K562 (cell line): ENCODE measurements around the gene CEP131. TPM values are rescaled to one million over a fixed set of nuclear protein-coding genes. Genes with fewer than 3 reads are reported as not detected.
A peak's percentile ranks its signal among the peaks of the same experiment; 100 is the strongest.

Source experiments
- BRD4 ChIP-seq: fragments of 200-600 bp; sonication (generic); IDR thresholded peaks from 2 replicates; pipeline ENCODE4 v1.6.1; 2017; ENCODE audit warnings: inconsistent platforms
- CC2D1A ChIP-seq: fragments of 450-650 bp; IDR thresholded peaks from 2 replicates; pipeline ENCODE4 v1.6.1; 2017; ENCODE audit warnings: mild to moderate bottlenecking
- CREM ChIP-seq: IDR thresholded peaks from 2 replicates; pipeline ENCODE4 v1.6.1; 2014; ENCODE audit warnings: antibody characterized with exemption, low read depth
- ETV1 ChIP-seq: fragments of 450-650 bp; conservative IDR thresholded peaks from 2 replicates; pipeline ENCODE4 v1.6.1; 2016; ENCODE audit warnings: missing genetic modification characterization, control low read depth, low read depth, missing compliant biosample characterization
- KDM1A ChIP-seq, 2 experiments: fragments of 450-650 bp; IDR thresholded peaks; 2 replicates each; pipeline ENCODE4 v1.6.1; 2016; ENCODE audit warnings: mild to moderate bottlenecking in 2 of 2
- KLF16 ChIP-seq: IDR thresholded peaks from 2 replicates; pipeline ENCODE4 v1.6.1; 2016; ENCODE audit warnings: antibody characterized with exemption
- MTA3 ChIP-seq: fragments of 450-650 bp; formaldehyde crosslinking; IDR thresholded peaks from 2 replicates; pipeline ENCODE4 v1.6.1; 2017; ENCODE audit warnings: mild to moderate bottlenecking, borderline replicate concordance
- NR1H2 ChIP-seq: sonication (generic); formaldehyde crosslinking; IDR thresholded peaks from 2 replicates; pipeline ENCODE4 v1.4.0; 2020; ENCODE audit warnings: mild to moderate bottlenecking, missing genetic modification reagents
- RB1 ChIP-seq: fragments of 450-650 bp; IDR thresholded peaks from 2 replicates; pipeline ENCODE4 v1.6.1; 2017; ENCODE audit warnings: low read depth, mild to moderate bottlenecking
- RCOR1 ChIP-seq, 2 experiments: IDR thresholded peaks; 2 replicates each; pipeline ENCODE4 v1.6.1; 2012; ENCODE audit warnings: low read depth in 2 of 2, low read length in 2 of 2, borderline replicate concordance in 1 of 2, improper control_type of control experiment in 1 of 2
- REST ChIP-seq, 2 experiments: fragments of 450-650 bp; formaldehyde crosslinking in 1 of 2; IDR thresholded peaks; 2 replicates each; pipeline versions ENCODE4 v1.4.0 to v1.6.1; 2014 to 2020; ENCODE audit warnings: mild to moderate bottlenecking in 2 of 2, borderline replicate concordance in 1 of 2, low read depth in 1 of 2
- SMARCA5 ChIP-seq: fragments of 450-650 bp; IDR thresholded peaks from 2 replicates; pipeline ENCODE4 v1.6.1; 2016
- TFAP4 ChIP-seq: sonication (generic); formaldehyde crosslinking; IDR thresholded peaks from 2 replicates; pipeline ENCODE4 v1.8.0; 2022; ENCODE audit warnings: missing genetic modification reagents, mild to moderate bottlenecking, moderate library complexity, borderline replicate concordance
- ZNF121 ChIP-seq: sonication (generic); formaldehyde crosslinking; conservative IDR thresholded peaks from 2 replicates; pipeline ENCODE4 v1.8.0; 2022; ENCODE audit warnings: missing genetic modification reagents
- ZNF263 ChIP-seq: sonication (generic); formaldehyde crosslinking; IDR thresholded peaks from 2 replicates; pipeline ENCODE4 v1.8.0; 2022; ENCODE audit warnings: mild to moderate bottlenecking, missing genetic modification reagents, borderline replicate concordance
- ZNF699 ChIP-seq: fragments of 250-450 bp; sonication (Bioruptor Pico); IDR thresholded peaks from 2 replicates; pipeline ENCODE4 v1.8.0; 2021; ENCODE audit warnings: mild to moderate bottlenecking, moderate library complexity; ENCODE audit not compliant: insufficient replicate concordance
- ZNF740 ChIP-seq, 3 experiments: fragments of 200-800 bp in 1 of 3; sonication (Bioruptor generic) in 1 of 3; sonication (generic) in 1 of 3; formaldehyde crosslinking in 1 of 3; IDR thresholded peaks; 2 replicates each; pipeline versions ENCODE4 v1.6.1 to v1.8.0; 2016 to 2022; ENCODE audit warnings: mild to moderate bottlenecking in 2 of 3, missing compliant biosample characterization in 2 of 3, missing genetic modification characterization in 2 of 3, missing genetic modification reagents in 1 of 3
- polyA plus RNA-seq, 8 experiments: library from polyadenylated mRNA; depleted of rRNA in 4 of 8; stranded (reverse) in 5 of 8; unstranded in 3 of 8; fragments of >200 nt; fragmentation: Nextera tagmentation in 2 of 8; fragmentation: Illumina TruSeq in 1 of 8; extraction: Ambion mirVana in 2 of 8; extraction: Trizol in 1 of 8; gene quantifications; 2 replicates each; pipeline versions ENCODE4 v1.2.1 to v1.2.3, GENCODE V29; 2011 to 2014; ENCODE audit warnings: inconsistent platforms in 1 of 8, missing spikeins in 1 of 8
- total RNA-seq, 7 experiments: library from RNA; depleted of rRNA in 6 of 7; stranded (reverse); fragments of >200 nt in 6 of 7; fragmentation: Illumina TruSeq in 2 of 7; extraction: Trizol in 2 of 7; gene quantifications; 2 replicates each; pipeline versions ENCODE4 v1.2.1 to v1.2.3, GENCODE V29; 2011 to 2021; ENCODE audit warnings: low replicate concordance in 1 of 7

CEP131 gene
- total and polyA plus RNA-seq, 9 of the 15 experiments (the other 6 are each of a cell fraction or from before 2014, with no cell fraction given) = 0.24 to 21.2 (median 2.3) TPM

- TF ChIP-seq REST (IDR thresholded peaks at IDR 0.05; ENCODE audit: borderline replicate concordance) = peak; percentile 65
- TF ChIP-seq REST (CRISPR knock-in tag; IDR thresholded peaks at IDR 0.05; ENCODE audit: low read depth) = no peak
- TF ChIP-seq ZNF263 (CRISPR knock-in tag) = peak; percentile 96
- TF ChIP-seq SMARCA5 = peak; percentile 70; the same call in 1 of the 2 replicates
- TF ChIP-seq TFAP4 (CRISPR knock-in tag) = peak; percentile 53; the same call in 1 of the 2 replicates
- TF ChIP-seq KLF16 = 0 out of 2 replicates have a peak, but pooled peaks have one; percentile 6
- 0 out of 2 replicates have a peak, but pooled peaks have one; percentile 11 for TF ChIP-seq CC2D1A
- TF ChIP-seq KDM1A (IDR thresholded peaks at IDR 0.05) = peak; percentile 44 to 47; a peak in 3 of 4 replicates
- no peak for TF ChIP-seq BRD4
- TF ChIP-seq CREM = peak; percentile 58
- TF ChIP-seq ETV1 = peak; percentile 12; the same call in 1 of the 2 replicates
- TF ChIP-seq ZNF740 (CRISPR knock-in tag; IDR thresholded peaks at IDR 0.05) = peak; percentile 27; the same call in 1 of the 2 replicates
- TF ChIP-seq ZNF740 (tag; IDR thresholded peaks at IDR 0.05) = no peak
- no peak for TF ChIP-seq ZNF699
- peak; percentile 82 for TF ChIP-seq RB1
- TF ChIP-seq MTA3 = peak; percentile 34; the same call in 1 of the 2 replicates
- TF ChIP-seq ZNF121 (CRISPR knock-in tag) = no peak
- TF ChIP-seq NR1H2 (CRISPR knock-in tag) = no peak
- TF ChIP-seq RCOR1 (IDR thresholded peaks at IDR 0.05; ENCODE audit: borderline replicate concordance in 1 of 2, low read depth in 2 of 2, low read length in 2 of 2) = peak in 1 of 2 experiments; percentile 55; a peak in 1 of 4 replicates
Observed at GRCh38 chr17:81230043-81230820, 7.5 kb upstream of the CEP131 start (continued).
